Measurements from ENCODE around the gene GFAP.

Gene GFAP

GRCh38 chr17:44922136-44922535, 6.8 kb upstream of the GFAP start:
- TF ChIP-seq CTCF (conservative IDR thresholded peaks at IDR 0.05; ENCODE audit: low read length) (no peak), EZH2phosphoT487 (IDR thresholded peaks at IDR 0.05; ENCODE audit: borderline replicate concordance) (no peak)
- Histone ChIP-seq H3K4me1 (ENCODE audit: insufficient read depth, low read length, poor library complexity, severe bottlenecking) (peaks cover 11% of the 10 kb centered on the region), H4K20me1 (ENCODE audit: insufficient read depth, low read length, poor library complexity, severe bottlenecking) (no peaks in the 10 kb centered on the region), H3K4me2 (ENCODE audit: low read depth, low read length, poor library complexity, severe bottlenecking) (no peak overlapping the region), H2AFZ (ENCODE audit: low read length) (no peak overlapping the region), H3F3A (ENCODE audit: low read depth) (0 out of 2 replicates have a peak, but pooled peaks cover 3% of the 10 kb centered on the region), H3K79me2 (ENCODE audit: insufficient read depth, low read length) (no peaks in the 10 kb centered on the region), H3K9ac (ENCODE audit: low read depth, low read length, poor library complexity, severe bottlenecking) (no peak overlapping the region), H3K9me2 (replicated peaks; ENCODE audit: low read depth, low read length) (no peaks in the 10 kb centered on the region), H3K4me3 (ENCODE audit: low read length, poor library complexity, severe bottlenecking) (no peak overlapping the region), H3K36me3 (ENCODE audit: insufficient read depth, low read length) (peaks cover 17% of the 10 kb centered on the region; the same call in 1 of the 2 replicates), H3K27me3 (ENCODE audit: insufficient read depth, low read length, poor library complexity, severe bottlenecking) (no peaks in the 10 kb centered on the region), H3K9me3 (ENCODE audit: insufficient read depth, low read depth, low read length) (no peaks in the 10 kb centered on the region)

- peaks cover 8% of the 10 kb centered on the region; the same call in 1 of the 2 replicates for H3K36me3 ChIP-seq (ENCODE audit: insufficient read depth, low read length)
- peak overlapping the region; percentile 42 for H3K4me2 ChIP-seq (ENCODE audit: low read depth, low read length, poor library complexity, severe bottlenecking)
- no peaks in the 10 kb centered on the region for H3K9me3 ChIP-seq (ENCODE audit: insufficient read depth, low read depth, low read length)
- no peaks in the 10 kb centered on the region for H3K79me2 ChIP-seq (ENCODE audit: insufficient read depth, low read length)
- H2AFZ ChIP-seq (ENCODE audit: low read length) = peak overlapping the region; percentile 41
- H3K9ac ChIP-seq (ENCODE audit: low read depth, low read length, poor library complexity, severe bottlenecking) = no peak overlapping the region
- H3K27me3 ChIP-seq (ENCODE audit: insufficient read depth, low read length, poor library complexity, severe bottlenecking) = no peaks in the 10 kb centered on the region
- no peaks in the 10 kb centered on the region for H4K20me1 ChIP-seq (ENCODE audit: insufficient read depth, low read length, poor library complexity, severe bottlenecking)
- peak overlapping the region; percentile 1 for H3K4me3 ChIP-seq (ENCODE audit: low read length, poor library complexity, severe bottlenecking)
- TF ChIP-seq EZH2phosphoT487 (IDR thresholded peaks at IDR 0.05; ENCODE audit: borderline replicate concordance) = no peak
- no peak for TF ChIP-seq CTCF (conservative IDR thresholded peaks at IDR 0.05; ENCODE audit: low read length)
- H3F3A ChIP-seq (ENCODE audit: low read depth) = 0 out of 2 replicates have a peak, but pooled peaks cover 3% of the 10 kb centered on the region
- no peaks in the 10 kb centered on the region for H3K9me2 ChIP-seq (replicated peaks; ENCODE audit: low read depth, low read length)
- peaks cover 11% of the 10 kb centered on the region for H3K4me1 ChIP-seq (ENCODE audit: insufficient read depth, low read length, poor library complexity, severe bottlenecking)
Observed at GRCh38 chr17:44921122-44921882, 6.0 kb upstream of the GFAP start.

DNA sequence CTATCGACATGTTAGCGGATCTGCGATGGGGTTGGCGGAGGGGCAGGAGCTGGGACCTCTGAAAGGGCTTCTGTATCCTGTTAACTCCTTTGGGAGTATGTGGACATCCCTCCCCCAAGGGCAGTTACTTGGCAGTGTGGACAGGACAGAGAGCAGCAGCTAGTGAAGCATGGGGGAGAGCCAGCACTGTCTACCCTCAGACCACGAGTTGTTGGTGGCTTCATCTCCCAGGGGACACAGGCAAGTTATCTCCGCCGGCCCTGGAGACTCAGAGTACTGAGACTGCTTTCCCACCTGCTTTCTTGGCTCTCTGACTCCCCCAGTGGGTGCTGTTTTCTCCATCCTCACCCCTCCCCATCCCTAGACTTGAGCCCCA, 5.3 kb upstream of the GFAP start:
- Histone ChIP-seq H3K36me3 (ENCODE audit: insufficient read depth, low read length) (peaks cover under 1% of the 10 kb centered on the region; the same call in 1 of the 2 replicates), H3F3A (ENCODE audit: low read depth) (0 out of 2 replicates have a peak, but pooled peaks cover 3% of the 10 kb centered on the region), H2AFZ (ENCODE audit: low read length) (peak overlapping the region; percentile 41), H3K9me2 (replicated peaks; ENCODE audit: low read depth, low read length) (no peaks in the 10 kb centered on the region), H3K79me2 (ENCODE audit: insufficient read depth, low read length) (no peaks in the 10 kb centered on the region), H3K27me3 (ENCODE audit: insufficient read depth, low read length, poor library complexity, severe bottlenecking) (no peaks in the 10 kb centered on the region), H3K4me2 (ENCODE audit: low read depth, low read length, poor library complexity, severe bottlenecking) (peak overlapping the region; percentile 42), H3K9me3 (ENCODE audit: insufficient read depth, low read depth, low read length) (no peaks in the 10 kb centered on the region), H3K4me3 (ENCODE audit: low read length, poor library complexity, severe bottlenecking) (peak overlapping the region; percentile 1), H3K9ac (ENCODE audit: low read depth, low read length, poor library complexity, severe bottlenecking) (no peak overlapping the region), H3K4me1 (ENCODE audit: insufficient read depth, low read length, poor library complexity, severe bottlenecking) (peaks cover 11% of the 10 kb centered on the region), H4K20me1 (ENCODE audit: insufficient read depth, low read length, poor library complexity, severe bottlenecking) (no peaks in the 10 kb centered on the region)
- TF ChIP-seq CTCF (conservative IDR thresholded peaks at IDR 0.05; ENCODE audit: low read length) = no peak
- no peak for TF ChIP-seq EZH2phosphoT487 (IDR thresholded peaks at IDR 0.05; ENCODE audit: borderline replicate concordance)

All from Loucy (cell line).